Measurements from ENCODE around the gene ACTR6. TPM values are rescaled to one million over a fixed set of nuclear protein-coding genes. Genes with fewer than 3 reads are reported as not detected.

Gene ACTR6
- total RNA-seq, 1 donor from 2014 or later: 23.9 TPM

- Histone ChIP-seq H3K27ac (ENCODE audit: low read depth, low read length) (peak overlapping the region; percentile 64), H3K36me3 (ENCODE audit: insufficient read depth, low read length) (no peaks in the 10 kb centered on the region), H3K4me3 (ENCODE audit: insufficient read depth, low read depth, low read length) (peak overlapping the region; percentile 76), H4K20me1 (ENCODE audit: insufficient read depth, low read length) (peaks cover 15% of the 10 kb centered on the region), H2AFZ (ENCODE audit: low read depth, low read length) (peak overlapping the region; percentile 94), H3K79me2 (ENCODE audit: insufficient read depth, low read length) (peaks cover 41% of the 10 kb centered on the region), H3K27me3 (ENCODE audit: insufficient read depth, low read length) (no peaks in the 10 kb centered on the region), H3K9ac (ENCODE audit: low read length) (peak overlapping the region; percentile 92), H3K9me3 (ENCODE audit: insufficient read depth, low read depth, low read length) (no peaks in the 10 kb centered on the region), H3K4me2 (ENCODE audit: low read length) (peak overlapping the region; percentile 85), H3K4me1 (ENCODE audit: insufficient read depth, low read length) (peaks cover 12% of the 10 kb centered on the region)
- TF ChIP-seq EZH2 (IDR thresholded peaks at IDR 0.05; ENCODE audit: insufficient read depth, low read length) (no peak), CTCF (IDR thresholded peaks at IDR 0.05; ENCODE audit: insufficient read depth, low read depth, low read length) (no peak)
- peaks cover 5% of the 10 kb centered on the region for H3K4me1 Mint-ChIP-seq (ENCODE audit: low read depth, unreplicated experiment)
- H3K9me3 Mint-ChIP-seq (ENCODE audit: unreplicated experiment): no peaks in the 10 kb centered on the region
- FAIRE-seq (no peak), DNase-seq (ENCODE audit: low read depth) (no peak)
- H3K36me3 Mint-ChIP-seq (ENCODE audit: low read depth, unreplicated experiment): no peaks in the 10 kb centered on the region
- no peaks in the 10 kb centered on the region for H3K27me3 Mint-ChIP-seq (ENCODE audit: low read depth, unreplicated experiment)
- peak overlapping the region; percentile 97 for H3K4me3 Mint-ChIP-seq (ENCODE audit: unreplicated experiment)
- H3K27ac Mint-ChIP-seq (ENCODE audit: unreplicated experiment): no peak overlapping the region
Measured at GRCh38 chr12:100266585-100266834, 65.9 kb downstream of the ACTR6 start.

- no peak for FAIRE-seq
- Histone ChIP-seq H2AFZ (ENCODE audit: low read depth, low read length) (peak within 1 kb of the TSS; percentile 94), H3K79me2 (ENCODE audit: insufficient read depth, low read length) (peaks cover 46% of the 10 kb centered on the region), H3K27ac (ENCODE audit: low read depth, low read length) (peak within 1 kb of the TSS; percentile 88), H3K9ac (ENCODE audit: low read length) (peak within 1 kb of the TSS; percentile 92), H4K20me1 (ENCODE audit: insufficient read depth, low read length) (peaks cover 20% of the 10 kb centered on the region), H3K9me3 (ENCODE audit: insufficient read depth, low read depth, low read length) (no peaks in the 10 kb centered on the region), H3K4me2 (ENCODE audit: low read length) (peak within 1 kb of the TSS; percentile 85), H3K4me3 (ENCODE audit: insufficient read depth, low read depth, low read length) (peak within 1 kb of the TSS; percentile 76), H3K4me1 (ENCODE audit: insufficient read depth, low read length) (peaks cover 12% of the 10 kb centered on the region), H3K27me3 (ENCODE audit: insufficient read depth, low read length) (no peaks in the 10 kb centered on the region), H3K36me3 (ENCODE audit: insufficient read depth, low read length) (no peaks in the 10 kb centered on the region)
- peak; percentile 95 for DNase-seq (ENCODE audit: low read depth)
- no peak for TF ChIP-seq CTCF (IDR thresholded peaks at IDR 0.05; ENCODE audit: insufficient read depth, low read depth, low read length)
- TF ChIP-seq EZH2 (IDR thresholded peaks at IDR 0.05; ENCODE audit: insufficient read depth, low read length): no peak
- Mint-ChIP-seq H3K4me3 (ENCODE audit: unreplicated experiment) (peak within 1 kb of the TSS; percentile 97), H3K27ac (ENCODE audit: unreplicated experiment) (peak within 1 kb of the TSS; percentile 90), H3K9me3 (ENCODE audit: unreplicated experiment) (no peaks in the 10 kb centered on the region), H3K27me3 (ENCODE audit: low read depth, unreplicated experiment) (no peaks in the 10 kb centered on the region), H3K36me3 (ENCODE audit: low read depth, unreplicated experiment) (no peaks in the 10 kb centered on the region), H3K4me1 (ENCODE audit: low read depth, unreplicated experiment) (peaks cover 5% of the 10 kb centered on the region)
Measured at GRCh38 chr12:100266835-100267602, 66.4 kb downstream of the ACTR6 start, which contains the start of the genes DEPDC4 and SCYL2. DEPDC4 (minus strand) TSS chr12:100267079; CDS start chr12:100267076, 3 bp downstream. SCYL2 (plus strand) TSS chr12:100267177; CDS start chr12:100282971, 15,794 bp downstream.
